NCI-H446 (cell line): ENCODE data around the gene RNF213.
A peak's percentile ranks its signal among the peaks of the same experiment; 100 is the strongest.
"Not testable (repeated sequence)": the region's sequence is repeated elsewhere in the genome, so short reads cannot be mapped to it uniquely, and the experiment has no call there.

Experiments
- DNase-seq, 2 experiments: peaks; one replicate each; lab custom pipeline; 2025; lab: John Stamatoyannopoulos, UW

The RNF213 gene

GRCh38 chr17:80394629-80395216 lies 134.1 kb downstream of the RNF213 start:
- no peak for DNase-seq

GRCh38 chr17:80395402-80396151 lies 134.9 kb downstream of the RNF213 start:
- no peak for DNase-seq

GRCh38 chr17:80396157-80397033 lies 135.7 kb downstream of the RNF213 start:
- DNase-seq = no peak

- no peak for DNase-seq
Measured at GRCh38 chr17:80397034-80397387, 136.4 kb downstream of the RNF213 start.

DNA sequence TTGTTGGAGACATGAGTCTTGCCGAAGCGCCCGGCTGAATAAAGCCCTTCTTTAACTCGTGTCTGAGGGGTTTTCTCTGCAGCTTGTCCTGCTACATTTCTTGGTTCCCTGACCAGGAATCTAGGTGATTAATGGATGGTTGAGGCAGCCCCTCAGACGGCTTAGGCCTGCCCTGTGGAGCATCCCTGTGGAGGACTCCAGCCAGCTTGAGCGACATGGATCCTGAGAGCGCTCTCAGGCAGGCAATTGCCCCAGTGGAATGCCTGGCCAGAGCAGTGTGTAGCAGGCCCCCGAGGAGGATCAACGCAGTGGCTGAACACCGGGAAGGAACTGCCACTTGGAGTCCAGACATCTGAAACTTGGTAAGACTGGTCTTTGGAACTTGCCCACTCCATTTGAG lies 137.0 kb downstream of the RNF213 start:
- no peak for DNase-seq

GRCh38 chr17:80401086-80401485 lies 140.4 kb downstream of the RNF213 start:
- DNase-seq = not testable (repeated sequence)

DNA sequence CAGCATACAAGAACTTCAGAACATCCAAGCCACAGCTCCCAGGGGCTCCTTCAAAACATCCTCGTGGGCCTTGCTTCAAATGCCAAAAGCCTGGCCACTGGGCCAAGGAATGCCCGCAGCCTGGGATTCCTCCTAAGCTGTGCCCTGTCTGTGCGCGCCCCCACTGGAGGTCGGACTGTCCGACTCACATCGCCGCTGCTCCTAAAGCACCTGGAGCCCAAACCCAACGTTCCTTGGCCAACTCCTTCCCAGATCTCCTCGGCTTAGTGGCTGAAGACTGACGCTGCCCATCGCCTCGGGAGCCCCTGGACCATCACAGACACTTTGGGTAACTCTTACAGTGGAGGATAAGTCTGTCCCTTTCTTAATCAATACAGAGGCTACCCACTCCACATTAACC lies 141.4 kb downstream of the RNF213 start:
- DNase-seq = not testable (repeated sequence)

DNA sequence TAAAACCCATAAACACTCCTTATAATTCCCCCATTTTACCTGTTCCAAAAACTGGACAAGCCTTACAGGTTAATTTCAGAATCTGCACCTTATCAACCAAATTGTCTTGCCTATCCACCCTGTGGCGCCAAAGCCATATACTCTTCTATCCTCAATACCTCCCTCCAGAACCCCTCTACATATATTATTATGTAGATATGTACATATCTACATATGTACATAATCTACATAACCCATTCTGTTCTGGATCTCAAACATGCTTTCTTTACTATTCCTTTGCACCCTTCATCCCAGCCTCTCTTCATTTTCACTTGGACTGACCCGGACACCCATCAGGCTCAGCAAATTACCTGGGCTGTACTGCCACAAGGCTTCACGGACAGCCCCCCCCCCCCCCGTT lies 142.3 kb downstream of the RNF213 start:
- DNase-seq = no peak

DNA sequence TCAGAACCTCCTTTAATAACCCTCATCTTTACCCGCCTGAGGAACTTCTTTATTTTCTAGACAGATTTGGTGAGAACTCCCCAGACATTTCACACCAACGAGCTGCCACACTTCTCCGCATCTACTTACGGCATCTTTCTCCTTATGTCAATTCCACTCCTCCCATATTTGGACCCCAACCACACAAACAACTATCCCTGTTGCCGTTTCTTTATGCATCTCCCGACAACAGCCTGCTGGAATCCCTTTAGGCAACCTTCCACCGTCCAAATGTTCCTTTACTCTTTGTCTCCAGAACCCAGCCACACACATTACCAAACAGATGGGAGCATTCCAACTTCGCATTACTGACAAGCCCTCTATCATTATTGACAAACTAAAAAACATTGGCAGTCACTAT lies 145.5 kb downstream of the RNF213 start:
- no peak for DNase-seq

- DNase-seq = not testable (repeated sequence)
Measured at GRCh38 chr17:80407917-80408316, 147.3 kb downstream of the RNF213 start.

DNA sequence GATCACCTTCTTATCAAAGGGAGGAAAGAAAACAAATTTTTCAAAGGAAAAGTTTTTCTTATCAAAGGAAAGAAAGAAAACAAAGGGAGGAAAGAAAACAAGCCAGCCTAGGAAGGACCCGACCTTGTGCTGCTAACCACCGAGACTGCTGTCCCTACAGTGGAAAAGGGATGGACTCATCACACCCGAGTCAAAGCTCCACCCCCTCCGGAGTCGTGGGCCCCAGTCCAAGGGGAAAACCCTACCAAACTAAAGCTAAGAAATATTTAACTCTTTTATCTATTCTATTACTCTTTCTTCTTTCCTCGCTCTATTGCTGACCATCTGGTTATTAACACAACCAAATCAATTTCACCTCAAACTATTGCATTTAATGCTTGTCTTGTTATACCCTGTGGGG lies 148.2 kb downstream of the RNF213 start:
- no peak for DNase-seq

- DNase-seq = no peak
Measured at GRCh38 chr17:80409626-80410025, 149.0 kb downstream of the RNF213 start.

- not testable (repeated sequence) for DNase-seq
Measured at GRCh38 chr17:80410441-80411087, 149.9 kb downstream of the RNF213 start.

- no peak for DNase-seq
Measured at GRCh38 chr17:80413771-80414507, 153.3 kb downstream of the RNF213 start.

DNA sequence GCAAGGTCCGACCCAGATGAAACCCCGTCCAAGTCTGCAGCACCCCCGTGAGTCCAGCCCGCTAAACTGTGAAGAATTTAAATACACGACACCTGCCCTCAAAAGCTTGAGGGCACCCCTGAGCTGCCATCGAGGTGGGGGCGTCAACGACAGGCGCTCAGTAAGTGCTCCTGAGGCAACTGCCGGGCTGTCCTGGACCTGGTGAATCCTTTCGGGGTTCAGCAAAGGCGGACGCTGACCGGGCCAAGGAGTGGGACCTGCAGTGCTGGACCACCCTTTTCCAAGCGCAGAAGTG lies 153.8 kb downstream of the RNF213 start:
- DNase-seq = no peak

DNA sequence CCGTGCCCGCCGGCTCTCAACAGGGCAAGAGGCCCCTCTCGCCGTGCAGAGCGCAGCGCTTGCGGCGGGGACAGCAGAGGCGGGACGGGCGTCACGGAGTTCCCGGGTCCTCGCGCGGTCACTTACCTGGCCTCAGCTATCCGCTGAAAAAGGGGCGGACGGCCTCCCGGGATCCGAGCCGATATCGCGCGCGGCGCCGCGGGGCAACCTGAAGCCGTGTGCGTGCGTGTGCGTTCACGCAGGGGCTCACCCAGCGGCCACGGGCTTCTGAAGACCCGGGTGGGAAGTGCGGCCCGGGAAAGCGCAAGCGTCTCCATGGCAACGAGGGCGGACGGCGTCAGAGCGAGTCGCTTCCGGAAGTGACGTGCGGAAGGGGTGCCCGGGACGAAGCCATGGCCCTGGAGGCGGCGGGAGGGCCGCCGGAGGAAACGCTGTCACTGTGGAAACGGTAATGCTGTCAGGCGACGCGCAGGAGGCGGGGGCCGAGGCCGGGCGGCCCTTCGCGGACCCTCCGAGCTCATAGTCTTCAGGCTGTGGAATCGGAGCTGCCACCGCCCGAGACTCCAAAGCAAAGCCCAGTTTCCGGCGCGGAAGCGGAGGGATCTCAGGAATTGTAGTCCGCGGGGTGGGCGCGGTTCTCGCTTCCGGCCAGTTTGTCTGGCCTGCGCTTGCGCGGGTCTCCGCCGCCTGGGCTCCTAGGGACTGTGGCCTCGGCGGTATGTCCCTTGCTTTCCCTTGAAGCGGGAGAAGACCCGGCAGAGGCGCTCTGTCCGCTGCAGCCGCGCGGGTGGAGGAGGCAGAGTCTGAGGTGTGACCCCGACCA lies 154.4 kb downstream of the RNF213 start, which contains the start of gene ENDOV:
Gene ENDOV, plus strand, starts transcription at position 365 of the 823 bp plus-strand sequence. Its CDS starts 28 bp downstream, at position 393.
- peak; percentile 91 to 94 for DNase-seq

GRCh38 chr17:80415626-80416137 lies 155.0 kb downstream of the RNF213 start:
- DNase-seq = no peak

DNA sequence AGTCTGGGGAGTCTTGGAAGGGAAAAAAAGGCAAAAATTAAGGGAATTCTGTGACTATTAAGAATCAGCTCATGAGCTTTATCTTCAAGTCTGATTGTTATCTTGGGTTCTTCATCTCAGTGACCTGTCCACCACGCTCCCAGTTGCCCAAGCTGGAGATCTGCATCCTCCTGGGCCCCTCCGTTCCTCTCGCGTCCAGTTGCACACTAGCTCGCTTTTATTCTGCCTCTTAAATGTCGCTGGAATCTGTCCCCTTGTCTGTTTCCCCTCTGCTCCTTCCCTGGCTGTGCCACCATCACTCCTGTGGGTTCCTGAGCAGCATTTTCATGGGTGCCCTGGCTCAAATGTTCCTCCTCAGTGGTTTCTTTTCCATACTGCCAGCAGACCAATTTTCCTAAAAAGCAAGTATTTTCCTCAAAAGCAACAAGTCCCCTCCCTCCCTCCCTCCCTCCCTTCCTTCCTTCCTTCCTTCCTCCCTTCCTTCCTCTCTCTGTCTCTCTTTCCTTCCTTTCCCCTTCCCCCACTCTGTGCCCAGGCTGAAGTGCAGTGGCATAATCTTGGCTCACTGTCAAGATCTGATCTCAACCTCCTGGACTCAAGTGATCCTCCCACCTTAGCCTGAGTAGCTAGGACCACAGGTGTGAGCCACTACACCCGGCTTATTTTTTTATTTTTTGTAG lies 155.7 kb downstream of the RNF213 start:
- DNase-seq = no peak

GRCh38 chr17:80416940-80417293 lies 156.3 kb downstream of the RNF213 start:
- DNase-seq = no peak

GRCh38 chr17:80418589-80418988 lies 157.9 kb downstream of the RNF213 start:
- DNase-seq = no peak
